NT2/D1 (cell line): ENCODE data around the gene CSKMT.

Experiments used
- SUZ12 ChIP-seq: IDR thresholded peaks from 2 replicates; pipeline ENCODE4 v1.6.1; 2011; ENCODE audit not compliant: insufficient read length, insufficient read depth; ENCODE audit errors: extremely low read depth
- YY1 ChIP-seq: IDR thresholded peaks from 2 replicates; pipeline ENCODE4 v1.6.1; 2011; ENCODE audit not compliant: insufficient read length, insufficient read depth
- ZNF274 ChIP-seq: IDR thresholded peaks from 2 replicates; pipeline ENCODE4 v1.6.1; 2011; ENCODE audit warnings: mild to moderate bottlenecking, low read depth, low read length

- no peak for TF ChIP-seq ZNF274
- no peak for TF ChIP-seq YY1
- no peak for TF ChIP-seq SUZ12
Measured at GRCh38 chr11:62707277-62707861, 42.3 kb downstream of the CSKMT start, which contains the start of the genes BSCL2 and GNG3.
